UCSD-AML1 (cell line): ENCODE data around the gene CDC73.

Experiments
- DNase-seq: peaks from one replicate; lab custom pipeline; 2025; ENCODE audit not compliant: unreplicated experiment; lab: John Stamatoyannopoulos, UW

Gene CDC73

GRCh38 chr1:193121616-193122593, at the start of gene CDC73:
Gene CDC73, plus strand, starts transcription at chr1:193122031. Its CDS starts 170 bp downstream, at chr1:193122201.
- peak; percentile 98 for DNase-seq

- DNase-seq = no peak
Measured at GRCh38 chr1:193077991-193078390, 43.8 kb upstream of the CDC73 start.

GRCh38 chr1:193079187-193079586, 42.6 kb upstream of the CDC73 start:
- DNase-seq = no peak

GRCh38 chr1:193083365-193084088, 38.3 kb upstream of the CDC73 start:
- no peak for DNase-seq

GRCh38 chr1:193085263-193085662, 36.6 kb upstream of the CDC73 start:
- no peak for DNase-seq

GRCh38 chr1:193086342-193086741, 35.5 kb upstream of the CDC73 start:
- DNase-seq = no peak

GRCh38 chr1:193087893-193088292, 33.9 kb upstream of the CDC73 start:
- no peak for DNase-seq

GRCh38 chr1:193090865-193091264, 31.0 kb upstream of the CDC73 start:
- no peak for DNase-seq

- no peak for DNase-seq
Measured at GRCh38 chr1:193094112-193094511, 27.7 kb upstream of the CDC73 start.

GRCh38 chr1:193102662-193103061, 19.2 kb upstream of the CDC73 start:
- DNase-seq = no peak

- no peak for DNase-seq
Measured at GRCh38 chr1:193103759-193104501, 17.9 kb upstream of the CDC73 start.

- peak; percentile 58 for DNase-seq
Measured at GRCh38 chr1:193104502-193104906, 17.3 kb upstream of the CDC73 start.

GRCh38 chr1:193104907-193105820, 16.7 kb upstream of the CDC73 start, which contains the start of gene GLRX2:
Gene GLRX2, minus strand, starts transcription at chr1:193105414. Its CDS starts 32 bp downstream, at chr1:193105382.
- peak; percentile 89 for DNase-seq

GRCh38 chr1:193105821-193106177, 16.0 kb upstream of the CDC73 start:
- DNase-seq = no peak

GRCh38 chr1:193108471-193108870, 13.4 kb upstream of the CDC73 start:
- DNase-seq = no peak

- no peak for DNase-seq
Measured at GRCh38 chr1:193109619-193110018, 12.2 kb upstream of the CDC73 start.

GRCh38 chr1:193110246-193110645, 11.6 kb upstream of the CDC73 start:
- no peak for DNase-seq

- no peak for DNase-seq
Measured at GRCh38 chr1:193110864-193111263, 11.0 kb upstream of the CDC73 start.

GRCh38 chr1:193111641-193112090, 10.2 kb upstream of the CDC73 start:
- DNase-seq = peak; percentile 17
